NB4 (cell line): ENCODE data around the gene ZBTB34.

Experiments used
- CTCF ChIP-seq: IDR thresholded peaks from one replicate; pipeline ENCODE4 v1.5.1; 2012; ENCODE audit warnings: low read depth, low read length
- MAX ChIP-seq: IDR thresholded peaks from 2 replicates; pipeline ENCODE4 v1.6.1; 2011; ENCODE audit warnings: low read depth, low read length
- MYC ChIP-seq: IDR thresholded peaks from 2 replicates; pipeline ENCODE4 v1.6.1; 2011; ENCODE audit warnings: low read depth, low read length
- POLR2A ChIP-seq: IDR thresholded peaks from 2 replicates; pipeline ENCODE4 v1.6.1; 2011; ENCODE audit warnings: mild to moderate bottlenecking; ENCODE audit not compliant: insufficient read length; ENCODE audit errors: extremely low read depth

GRCh38 chr9:126914458-126915280 lies 54.2 kb downstream of the ZBTB34 start, which contains the start of gene RALGPS1:
- TF ChIP-seq CTCF (no peak), POLR2A (no peak), MAX (no peak), MYC (no peak)
